BLaER1 (cell line): ENCODE measurements around the gene ATP6V0D1.
"Not testable (repeated sequence)": the region's sequence is repeated elsewhere in the genome, so short reads cannot be mapped to it uniquely, and the experiment has no call there.

Experiments used
- H3K27ac ChIP-seq: shearing (Covaris generic); formaldehyde crosslinking; 2 replicates; pipeline ENCODE4 v1.8.1; 2022
- H3K27me3 ChIP-seq: shearing (Covaris generic); formaldehyde crosslinking; 2 replicates; pipeline ENCODE4 v1.8.1; 2022
- H3K36me3 ChIP-seq: shearing (Covaris generic); formaldehyde crosslinking; 2 replicates; pipeline ENCODE4 v1.8.1; 2022
- H3K4me1 ChIP-seq: shearing (Covaris generic); formaldehyde crosslinking; 2 replicates; pipeline ENCODE4 v1.8.1; 2022
- H3K4me2 ChIP-seq: shearing (Covaris generic); formaldehyde crosslinking; 2 replicates; pipeline ENCODE4 v1.8.1; 2022
- H3K4me3 ChIP-seq: shearing (Covaris generic); formaldehyde crosslinking; 2 replicates; pipeline ENCODE4 v1.8.1; 2022
- H3K9ac ChIP-seq: shearing (Covaris generic); formaldehyde crosslinking; 2 replicates; pipeline ENCODE4 v1.8.1; 2022
- H3K9me3 ChIP-seq: shearing (Covaris generic); formaldehyde crosslinking; 2 replicates; pipeline ENCODE4 v1.8.1; 2022
- H4K20me1 ChIP-seq: shearing (Covaris generic); formaldehyde crosslinking; 2 replicates; pipeline ENCODE4 v1.8.1; 2022
- Cebpa-rat ChIP-seq: shearing (Covaris generic); IDR thresholded peaks from 2 replicates; pipeline ENCODE4 v1.8.1; 2022

Gene ATP6V0D1

GRCh38 chr16:67424261-67424615 is 56.7 kb downstream of the ATP6V0D1 start:
- peaks cover 23% of the 10 kb centered on the region for H3K4me1 ChIP-seq
- no peak overlapping the region for H3K9ac ChIP-seq
- H3K9me3 ChIP-seq = no peaks in the 10 kb centered on the region
- H3K27ac ChIP-seq = no peak overlapping the region
- H4K20me1 ChIP-seq = peaks cover 11% of the 10 kb centered on the region
- H3K4me3 ChIP-seq = no peak overlapping the region
- peak overlapping the region; percentile 72 for H3K4me2 ChIP-seq
- H3K36me3 ChIP-seq = no peaks in the 10 kb centered on the region
- peaks cover 24% of the 10 kb centered on the region for H3K27me3 ChIP-seq
- no peak for TF ChIP-seq Cebpa-rat

GRCh38 chr16:67423611-67424260 is 57.2 kb downstream of the ATP6V0D1 start:
- Histone ChIP-seq H3K36me3 (no peaks in the 10 kb centered on the region), H3K4me3 (no peak overlapping the region), H3K27me3 (peaks cover 19% of the 10 kb centered on the region), H3K9ac (no peak overlapping the region), H3K4me1 (peaks cover 23% of the 10 kb centered on the region), H3K9me3 (no peaks in the 10 kb centered on the region), H3K4me2 (peak overlapping the region; percentile 72), H4K20me1 (peaks cover 6% of the 10 kb centered on the region), H3K27ac (no peak overlapping the region)
- TF ChIP-seq Cebpa-rat = no peak

- H3K9ac ChIP-seq = no peak overlapping the region
Measured at GRCh38 chr16:67423015-67423414, 57.9 kb downstream of the ATP6V0D1 start.

GRCh38 chr16:67421030-67421429 is 59.9 kb downstream of the ATP6V0D1 start:
- no peaks in the 10 kb centered on the region for H3K9me3 ChIP-seq
- no peak overlapping the region for H3K4me3 ChIP-seq
- no peak overlapping the region for H3K4me2 ChIP-seq
- H3K27me3 ChIP-seq = peaks cover 19% of the 10 kb centered on the region
- H3K36me3 ChIP-seq = no peaks in the 10 kb centered on the region
- TF ChIP-seq Cebpa-rat = no peak
- no peak overlapping the region for H3K27ac ChIP-seq
- H3K9ac ChIP-seq = no peak overlapping the region
- H3K4me1 ChIP-seq = peaks cover 23% of the 10 kb centered on the region
- no peaks in the 10 kb centered on the region for H4K20me1 ChIP-seq

More at GRCh38 chr16:67423015-67423414, 57.9 kb downstream of the ATP6V0D1 start:
- peaks cover 12% of the 10 kb centered on the region; the same call in 1 of the 2 replicates for H3K27me3 ChIP-seq
- no peaks in the 10 kb centered on the region for H4K20me1 ChIP-seq
- no peak overlapping the region for H3K4me3 ChIP-seq
- no peak overlapping the region for H3K4me2 ChIP-seq
- no peak for TF ChIP-seq Cebpa-rat
- H3K36me3 ChIP-seq = no peaks in the 10 kb centered on the region
- H3K9me3 ChIP-seq = no peaks in the 10 kb centered on the region
- no peak overlapping the region for H3K27ac ChIP-seq
- H3K4me1 ChIP-seq = peaks cover 23% of the 10 kb centered on the region

GRCh38 chr16:67419931-67420330 is 61.0 kb downstream of the ATP6V0D1 start:
- H4K20me1 ChIP-seq = no peaks in the 10 kb centered on the region
- H3K27me3 ChIP-seq = peaks cover 30% of the 10 kb centered on the region
- no peak for TF ChIP-seq Cebpa-rat
- H3K4me1 ChIP-seq = peaks cover 16% of the 10 kb centered on the region
- H3K36me3 ChIP-seq = no peaks in the 10 kb centered on the region
- no peaks in the 10 kb centered on the region for H3K9me3 ChIP-seq
- no peak overlapping the region for H3K4me2 ChIP-seq
- H3K27ac ChIP-seq = no peak overlapping the region
- H3K4me3 ChIP-seq = no peak overlapping the region
- no peak overlapping the region for H3K9ac ChIP-seq

- no peaks in the 10 kb centered on the region for H3K36me3 ChIP-seq
- peaks cover 35% of the 10 kb centered on the region for H3K27me3 ChIP-seq
- no peak for TF ChIP-seq Cebpa-rat
- peaks cover 11% of the 10 kb centered on the region for H3K4me1 ChIP-seq
- no peak overlapping the region for H3K27ac ChIP-seq
- H3K9ac ChIP-seq = no peak overlapping the region
- no peak overlapping the region for H3K4me2 ChIP-seq
- H3K9me3 ChIP-seq = no peaks in the 10 kb centered on the region
- no peaks in the 10 kb centered on the region for H4K20me1 ChIP-seq
- no peak overlapping the region for H3K4me3 ChIP-seq
Measured at GRCh38 chr16:67419502-67419901, 61.5 kb downstream of the ATP6V0D1 start.

GRCh38 chr16:67417333-67418061 is 63.5 kb downstream of the ATP6V0D1 start:
- no peak for TF ChIP-seq Cebpa-rat
- Histone ChIP-seq H4K20me1 (no peaks in the 10 kb centered on the region), H3K9ac (no peak overlapping the region), H3K36me3 (no peaks in the 10 kb centered on the region), H3K4me3 (no peak overlapping the region), H3K9me3 (no peaks in the 10 kb centered on the region), H3K27ac (no peak overlapping the region), H3K27me3 (peaks cover 35% of the 10 kb centered on the region), H3K4me2 (no peak overlapping the region), H3K4me1 (no peaks in the 10 kb centered on the region)

GRCh38 chr16:67415872-67416793 is 64.8 kb downstream of the ATP6V0D1 start, which contains the start of gene ZDHHC1:
TSS of gene ZDHHC1 (minus strand) at chr16:67416477. CDS start at chr16:67407775, 8,702 bp downstream.
- no peak within 1 kb of the TSS for H3K4me2 ChIP-seq
- H4K20me1 ChIP-seq = no peaks in the 10 kb centered on the region
- H3K9me3 ChIP-seq = no peaks in the 10 kb centered on the region
- H3K27me3 ChIP-seq = peaks cover 35% of the 10 kb centered on the region
- H3K4me3 ChIP-seq = no peak within 1 kb of the TSS
- no peak for TF ChIP-seq Cebpa-rat
- H3K36me3 ChIP-seq = no peaks in the 10 kb centered on the region
- no peak within 1 kb of the TSS for H3K27ac ChIP-seq
- H3K9ac ChIP-seq = no peak within 1 kb of the TSS
- no peaks in the 10 kb centered on the region for H3K4me1 ChIP-seq

- not testable (repeated sequence) for H3K4me1 ChIP-seq, H4K20me1 ChIP-seq, H3K27ac ChIP-seq, H3K36me3 ChIP-seq, H3K9ac ChIP-seq, H3K9me3 ChIP-seq, H3K4me3 ChIP-seq, H3K4me2 ChIP-seq
- peaks cover 35% of the 10 kb centered on the region for H3K27me3 ChIP-seq
Measured at GRCh38 chr16:67415421-67415820, 65.5 kb downstream of the ATP6V0D1 start.
